HepG2 (cell line): ENCODE results near the gene QSOX2. TPM values are rescaled to one million over a fixed set of nuclear protein-coding genes. Genes with fewer than 3 reads are reported as not detected.

Source experiments
- CENPBD1 ChIP-seq: sonication (generic); formaldehyde crosslinking; IDR thresholded peaks from 2 replicates; pipeline ENCODE4 v1.8.0; 2022; ENCODE audit warnings: missing genetic modification reagents, low read depth, mild to moderate bottlenecking, borderline replicate concordance
- GATAD1 ChIP-seq: IDR thresholded peaks from 2 replicates; pipeline ENCODE4 v1.6.1; 2016; ENCODE audit warnings: missing genetic modification reagents, missing compliant biosample characterization
- HHEX ChIP-seq: IDR thresholded peaks from 2 replicates; pipeline ENCODE4 v1.6.1; 2016; ENCODE audit warnings: control low read depth
- HOXA9 ChIP-seq: sonication (generic); formaldehyde crosslinking; IDR thresholded peaks from 2 replicates; pipeline ENCODE4 v1.8.1; 2022; ENCODE audit warnings: missing genetic modification reagents, mild to moderate bottlenecking, moderate library complexity, borderline replicate concordance
- KDM1A ChIP-seq: IDR thresholded peaks from 2 replicates; pipeline ENCODE4 v1.6.1; 2016; ENCODE audit warnings: missing compliant biosample characterization
- MYNN ChIP-seq: sonication (generic); formaldehyde crosslinking; IDR thresholded peaks from 2 replicates; pipeline ENCODE4 v1.4.0; 2020; ENCODE audit warnings: mild to moderate bottlenecking, low read depth, missing genetic modification reagents
- PREB ChIP-seq: sonication (generic); formaldehyde crosslinking; IDR thresholded peaks from 2 replicates; pipeline ENCODE4 v1.4.0; 2020; ENCODE audit warnings: missing genetic modification reagents
- STAG1 ChIP-seq: sonication (generic); formaldehyde crosslinking; IDR thresholded peaks from 2 replicates; pipeline ENCODE4 v1.4.0; 2020; ENCODE audit warnings: missing genetic modification reagents
- TP53 ChIP-seq: sonication (generic); formaldehyde crosslinking; conservative IDR thresholded peaks from 2 replicates; pipeline ENCODE4 v1.4.0; 2020; ENCODE audit warnings: missing genetic modification reagents
- ZNF326 ChIP-seq: sonication (generic); formaldehyde crosslinking; IDR thresholded peaks from 2 replicates; pipeline ENCODE4 v1.4.0; 2020; ENCODE audit warnings: missing genetic modification reagents, borderline replicate concordance
- ZNF543 ChIP-seq: sonication (generic); formaldehyde crosslinking; IDR thresholded peaks from 2 replicates; pipeline ENCODE4 v1.4.0; 2020; ENCODE audit warnings: mild to moderate bottlenecking, missing genetic modification reagents
- ZNF558 ChIP-seq: sonication (generic); formaldehyde crosslinking; IDR thresholded peaks from 2 replicates; pipeline ENCODE4 v1.9.0; 2022; ENCODE audit warnings: mild to moderate bottlenecking, missing genetic modification reagents, borderline replicate concordance
- ZNF619 ChIP-seq: sonication (generic); formaldehyde crosslinking; IDR thresholded peaks from 2 replicates; pipeline ENCODE4 v1.4.0; 2020; ENCODE audit warnings: mild to moderate bottlenecking, missing genetic modification reagents
- ZNF720 ChIP-seq: sonication (generic); formaldehyde crosslinking; IDR thresholded peaks from 2 replicates; pipeline ENCODE4 v1.4.0; 2020; ENCODE audit warnings: missing genetic modification reagents
- ZNF747 ChIP-seq: sonication (generic); formaldehyde crosslinking; IDR thresholded peaks from 2 replicates; pipeline ENCODE4 v1.8.1; 2023; ENCODE audit warnings: missing genetic modification reagents, mild to moderate bottlenecking, borderline replicate concordance
- ZNF777 ChIP-seq: sonication (generic); formaldehyde crosslinking; IDR thresholded peaks from 2 replicates; pipeline ENCODE4 v1.4.0; 2020; ENCODE audit warnings: missing genetic modification reagents
- ZNF891 ChIP-seq: sonication (generic); formaldehyde crosslinking; IDR thresholded peaks from 2 replicates; pipeline ENCODE4 v1.5.0; 2020; ENCODE audit warnings: mild to moderate bottlenecking, missing genetic modification reagents
- ZZZ3 ChIP-seq: sonication (generic); formaldehyde crosslinking; IDR thresholded peaks from 2 replicates; pipeline ENCODE4 v1.4.0; 2020; ENCODE audit warnings: missing genetic modification reagents, mild to moderate bottlenecking, borderline replicate concordance
- polyA plus RNA-seq, 8 experiments: library from polyadenylated mRNA; depleted of rRNA in 3 of 8; stranded (reverse) in 7 of 8; unstranded in 1 of 8; fragments of >200 nt; fragmentation: Illumina TruSeq in 4 of 8; extraction: Trizol in 4 of 8; gene quantifications; 2 replicates each; pipeline versions ENCODE4 v1.2.1 to v1.2.3, GENCODE V29; 2011 to 2016; ENCODE audit warnings: low read depth in 4 of 8, missing spikeins in 1 of 8, mixed read lengths in 1 of 8; ENCODE audit not compliant: insufficient read depth in 1 of 8
- total RNA-seq, 5 experiments: library from RNA; depleted of rRNA; stranded (reverse); fragments of >200 nt; fragmentation: Illumina TruSeq; extraction: Trizol; gene quantifications; 2 replicates each; pipeline ENCODE4 v1.2.3, GENCODE V29; 2016; ENCODE audit warnings: low read depth in 1 of 5
- TF ChIP-seq, protein P1 (sequence below): sonication (generic); formaldehyde crosslinking; IDR thresholded peaks from 2 replicates; pipeline ENCODE4 v1.4.0; 2020; ENCODE audit warnings: missing genetic modification reagents; ENCODE audit errors: not compliant biosample characterization

Gene QSOX2
- total and polyA plus RNA-seq, 2 of the 13 experiments (the other 11 are each of a cell fraction or from before 2014, with no cell fraction given): 27.1 to 42.1 TPM

- TF ChIP-seq, protein P1, sequence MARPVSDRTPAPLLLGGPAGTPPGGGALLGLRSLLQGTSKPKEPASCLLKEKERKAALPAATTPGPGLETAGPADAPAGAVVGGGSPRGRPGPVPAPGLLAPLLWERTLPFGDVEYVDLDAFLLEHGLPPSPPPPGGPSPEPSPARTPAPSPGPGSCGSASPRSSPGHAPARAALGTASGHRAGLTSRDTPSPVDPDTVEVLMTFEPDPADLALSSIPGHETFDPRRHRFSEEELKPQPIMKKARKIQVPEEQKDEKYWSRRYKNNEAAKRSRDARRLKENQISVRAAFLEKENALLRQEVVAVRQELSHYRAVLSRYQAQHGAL: no peak
- TF ChIP-seq GATAD1 (CRISPR knock-in tag): no peak
- no peak for TF ChIP-seq PREB (CRISPR knock-in tag)
- TF ChIP-seq HHEX: no peak
- no peak for TF ChIP-seq ZNF720 (CRISPR knock-in tag)
- TF ChIP-seq STAG1: no peak
- no peak for TF ChIP-seq ZNF747 (CRISPR knock-in tag)
- no peak for TF ChIP-seq MYNN (CRISPR knock-in tag)
- TF ChIP-seq ZZZ3 (CRISPR knock-in tag): no peak
- no peak for TF ChIP-seq ZNF558 (CRISPR knock-in tag)
- no peak for TF ChIP-seq KDM1A (CRISPR knock-in tag)
- TF ChIP-seq HOXA9 (CRISPR knock-in tag): no peak
- TF ChIP-seq ZNF777 (CRISPR knock-in tag): no peak
- 0 out of 2 replicates have a peak, but pooled peaks have one; percentile 57 for TF ChIP-seq ZNF543 (CRISPR knock-in tag)
- TF ChIP-seq ZNF619 (CRISPR knock-in tag): peak; percentile 77; the same call in 1 of the 2 replicates
- TF ChIP-seq TP53 (CRISPR knock-in tag): no peak
- no peak for TF ChIP-seq ZNF326 (CRISPR knock-in tag)
- no peak for TF ChIP-seq CENPBD1 (CRISPR knock-in tag)
- TF ChIP-seq ZNF891 (CRISPR knock-in tag): no peak
Measured at GRCh38 chr9:136244969-136245218, 718 bp downstream of the QSOX2 start (continued).
